ENCODE measurements around the gene CLNK.
"Not testable (repeated sequence)": the region's sequence is repeated elsewhere in the genome, so short reads cannot be mapped to it uniquely, and the experiment has no call there.

The CLNK gene

GRCh38 chr4:10656420-10656819 lies 28.1 kb downstream of the CLNK start:
- no peak for DNase-seq

- DNase-seq: no peak
These were observed 28.6 kb downstream of the CLNK start for GRCh38 chr4:10655968-10656367.

DNA sequence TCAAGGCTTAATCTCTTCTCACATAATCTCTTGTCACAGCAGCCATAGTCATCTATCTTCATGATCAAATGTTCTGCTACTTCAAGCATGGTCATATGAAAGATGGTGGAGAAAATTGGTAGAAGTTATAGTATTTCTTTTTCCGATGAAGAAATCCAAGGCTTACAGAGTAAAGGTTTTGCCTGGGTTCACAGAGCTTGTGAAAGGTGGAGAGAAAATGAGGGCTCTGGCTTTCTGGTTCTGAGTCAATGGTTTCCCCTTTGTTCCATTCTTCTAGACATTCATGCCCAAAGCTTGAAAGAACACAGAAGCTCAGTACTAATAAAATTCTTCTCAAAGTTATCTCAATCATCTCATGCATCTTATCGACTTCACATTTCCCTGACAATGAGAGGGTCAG lies 36.1 kb downstream of the CLNK start:
- DNase-seq: no peak

GRCh38 chr4:10647846-10648245 lies 36.7 kb downstream of the CLNK start:
- DNase-seq: no peak

DNA sequence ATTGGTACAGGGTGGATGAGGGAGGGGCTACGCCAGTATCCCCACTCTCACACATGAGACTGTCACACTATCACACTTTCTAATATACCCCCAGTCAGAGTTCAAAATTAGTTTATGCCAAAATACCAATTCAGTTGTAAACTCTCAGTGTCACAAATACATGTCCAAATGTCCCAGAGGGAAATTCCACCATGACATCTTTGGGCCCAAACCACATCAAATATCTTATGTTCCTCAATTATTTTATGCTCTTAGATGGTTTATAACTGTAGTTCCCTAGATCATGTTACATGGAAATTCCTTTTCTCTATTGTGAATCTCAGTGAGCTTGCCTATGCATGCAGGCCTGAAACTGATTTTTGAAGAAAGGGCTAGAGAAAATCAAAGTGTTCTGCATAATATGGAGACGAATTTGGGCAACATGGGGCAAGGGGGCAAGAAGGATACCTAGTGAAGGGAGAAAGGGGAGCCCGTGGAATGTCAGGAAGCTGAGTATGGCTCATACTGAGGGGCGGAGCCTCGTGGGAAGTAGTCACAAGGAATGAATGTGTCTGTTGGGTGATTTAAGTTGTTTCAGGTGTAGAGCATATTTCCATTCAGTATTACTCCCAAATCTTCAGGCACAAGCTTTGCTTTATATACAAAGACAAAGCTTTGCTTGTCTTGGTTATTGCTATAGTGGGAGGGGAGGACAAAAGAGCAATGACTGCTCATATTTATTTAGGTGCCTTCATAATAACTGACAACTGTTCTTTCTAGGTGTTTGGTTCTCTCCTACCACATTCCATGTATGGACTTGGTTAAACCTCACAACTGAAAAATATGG lies 40.8 kb downstream of the CLNK start:
- DNase-seq: no peak

DNA sequence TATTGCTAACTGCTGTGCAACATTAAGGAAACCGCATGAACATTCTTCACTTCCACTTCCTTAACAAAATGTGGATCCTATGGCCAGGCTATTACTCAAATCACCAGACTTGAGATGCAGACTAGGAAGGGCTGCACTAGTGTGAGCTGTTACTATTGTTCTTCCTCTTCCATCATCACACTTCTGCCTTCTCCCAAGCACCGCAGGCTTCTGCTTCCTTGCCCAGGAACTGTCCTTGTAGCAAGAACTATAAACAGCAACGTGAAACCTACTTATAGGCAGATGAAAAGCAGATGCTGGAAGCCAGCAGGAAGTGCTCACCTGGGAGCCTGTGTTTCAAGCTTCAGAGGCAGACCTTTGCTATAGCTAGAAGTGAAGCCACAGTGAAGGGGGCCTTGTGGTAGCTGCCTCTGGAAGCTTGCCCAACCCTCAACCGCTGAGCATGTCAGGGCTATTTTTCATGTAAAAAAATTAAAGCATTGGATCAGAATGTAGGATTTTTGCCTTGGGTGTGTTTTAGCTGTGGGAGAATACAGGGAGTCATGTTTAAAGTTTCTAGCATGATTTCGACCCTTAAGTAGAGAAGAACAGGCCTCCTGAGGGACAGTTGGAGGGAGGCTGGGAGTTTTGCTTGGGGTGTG lies 43.9 kb downstream of the CLNK start:
- peak; percentile 27 for DNase-seq

- DNase-seq: no peak
These were observed 44.9 kb downstream of the CLNK start for GRCh38 chr4:10639664-10640063.

GRCh38 chr4:10639100-10639499 lies 45.5 kb downstream of the CLNK start:
- DNase-seq: no peak

DNA sequence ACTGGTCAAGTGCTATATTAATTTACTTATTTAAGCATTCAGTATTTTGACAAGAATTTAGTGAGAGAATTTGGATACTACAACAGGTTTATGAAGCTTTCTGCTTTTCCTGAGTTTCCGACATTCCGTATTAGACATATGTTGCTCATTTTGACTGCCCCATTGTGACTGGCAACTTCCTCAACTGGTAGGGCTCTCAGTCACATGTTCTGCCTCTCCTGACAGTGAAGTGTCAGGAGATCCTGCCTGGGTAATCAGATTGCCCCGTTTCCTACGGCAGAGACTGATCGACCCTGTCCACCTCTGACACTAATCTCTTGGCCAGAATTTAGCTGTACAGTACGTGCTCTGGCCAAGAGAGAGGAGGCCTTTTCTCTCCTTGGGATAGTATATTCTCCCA lies 49.5 kb downstream of the CLNK start:
- DNase-seq: no peak

GRCh38 chr4:10629394-10629793 lies 55.2 kb downstream of the CLNK start:
- no peak for DNase-seq

- DNase-seq: no peak
These were observed 59.4 kb downstream of the CLNK start for GRCh38 chr4:10625131-10625530.

DNA sequence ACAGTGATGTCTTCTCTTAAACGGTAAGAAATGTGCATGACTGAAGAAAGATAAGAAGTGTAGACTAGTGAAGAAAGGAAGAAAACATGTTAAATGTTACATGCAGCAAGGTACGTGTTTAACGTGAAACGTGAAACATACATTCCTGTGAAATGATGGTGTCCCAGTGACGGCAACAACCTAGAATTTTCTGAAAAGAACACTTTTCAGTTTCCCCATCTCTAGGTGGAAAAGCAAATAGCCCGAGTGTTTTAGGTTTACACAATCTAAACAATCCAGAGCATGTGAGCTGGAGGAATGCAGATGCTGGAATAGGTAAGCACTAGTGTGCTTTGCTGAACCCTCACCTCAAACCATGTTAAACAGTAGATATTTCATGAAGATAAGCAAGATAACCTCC lies 60.7 kb downstream of the CLNK start:
- DNase-seq: no peak

DNA sequence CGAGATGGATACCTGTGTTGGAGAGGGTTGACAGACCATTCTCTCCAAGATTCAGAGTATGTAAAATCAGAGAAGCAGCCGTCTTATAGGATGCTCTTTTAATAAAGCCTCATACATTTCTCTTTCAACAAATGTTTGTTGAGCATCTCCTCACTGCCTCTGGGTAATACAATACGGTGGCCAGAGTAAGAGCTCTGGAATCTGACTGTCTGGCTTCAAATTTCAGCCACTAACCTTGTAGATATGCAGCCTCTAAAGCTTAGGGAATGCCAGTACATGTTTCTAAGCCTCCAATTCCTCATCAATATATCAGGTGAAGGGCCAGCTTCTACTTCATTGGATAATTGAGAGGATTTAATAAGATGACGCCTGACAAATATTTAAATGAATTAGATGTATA lies 61.3 kb downstream of the CLNK start:
- no peak for DNase-seq

- DNase-seq: peak; percentile 21
These were observed 61.8 kb downstream of the CLNK start for GRCh38 chr4:10622728-10623127.

DNA sequence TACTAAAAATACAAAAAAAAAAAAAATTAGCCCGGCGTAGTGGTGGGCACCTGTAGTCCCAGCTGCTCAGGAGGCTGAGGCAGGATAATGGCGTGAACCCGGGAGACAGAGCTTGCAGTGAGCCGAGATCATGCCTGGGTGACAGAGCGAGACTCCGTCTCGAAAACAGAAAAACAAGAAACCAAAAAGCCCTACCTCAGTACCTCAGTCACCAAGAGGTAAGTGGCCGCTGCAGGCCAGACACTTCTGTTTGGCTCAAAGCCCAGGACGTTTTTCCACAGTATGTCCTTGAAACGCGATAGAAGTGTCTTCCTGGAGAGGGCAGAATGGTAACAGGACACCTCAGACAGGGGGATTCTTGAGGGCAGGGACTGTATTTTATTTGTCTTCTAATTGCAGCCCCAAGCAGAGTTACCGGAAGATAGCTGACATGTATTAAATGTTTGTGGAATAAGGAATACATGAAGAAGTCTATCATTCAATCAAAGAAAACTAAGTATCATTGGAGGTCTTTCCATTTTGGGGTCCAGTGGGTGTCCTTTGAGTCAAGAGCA lies 63.6 kb downstream of the CLNK start:
- no peak for DNase-seq

- no peak for DNase-seq
These were observed 64.7 kb downstream of the CLNK start for GRCh38 chr4:10619855-10620254.

DNA sequence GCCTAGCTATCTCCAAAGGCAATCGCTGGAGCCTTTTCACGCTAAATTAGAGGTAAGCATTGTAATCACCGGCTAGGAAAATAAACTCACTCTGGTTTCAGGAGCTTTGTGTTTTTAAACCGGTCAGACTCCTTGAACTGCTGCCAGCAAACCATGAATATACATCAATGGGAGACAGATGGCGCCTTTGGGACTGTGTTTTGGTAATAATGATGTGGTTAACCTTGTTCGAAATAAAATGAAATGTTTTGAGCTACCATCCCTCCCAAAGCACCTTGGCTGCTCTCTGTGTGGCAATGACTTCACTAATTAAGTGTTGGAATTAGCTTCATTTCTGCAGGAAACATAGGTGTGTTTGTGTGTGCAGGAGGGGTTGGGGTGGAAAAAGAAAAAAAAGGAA lies 65.3 kb downstream of the CLNK start:
- DNase-seq: peak; percentile 36

GRCh38 chr4:10614926-10615325 lies 69.6 kb downstream of the CLNK start:
- DNase-seq: not testable (repeated sequence)

GRCh38 chr4:10613926-10614478 lies 70.6 kb downstream of the CLNK start:
- DNase-seq: no peak

- DNase-seq: no peak
These were observed 72.1 kb downstream of the CLNK start for GRCh38 chr4:10612476-10612875.

GRCh38 chr4:10611673-10612072 lies 72.9 kb downstream of the CLNK start:
- no peak for DNase-seq

DNA sequence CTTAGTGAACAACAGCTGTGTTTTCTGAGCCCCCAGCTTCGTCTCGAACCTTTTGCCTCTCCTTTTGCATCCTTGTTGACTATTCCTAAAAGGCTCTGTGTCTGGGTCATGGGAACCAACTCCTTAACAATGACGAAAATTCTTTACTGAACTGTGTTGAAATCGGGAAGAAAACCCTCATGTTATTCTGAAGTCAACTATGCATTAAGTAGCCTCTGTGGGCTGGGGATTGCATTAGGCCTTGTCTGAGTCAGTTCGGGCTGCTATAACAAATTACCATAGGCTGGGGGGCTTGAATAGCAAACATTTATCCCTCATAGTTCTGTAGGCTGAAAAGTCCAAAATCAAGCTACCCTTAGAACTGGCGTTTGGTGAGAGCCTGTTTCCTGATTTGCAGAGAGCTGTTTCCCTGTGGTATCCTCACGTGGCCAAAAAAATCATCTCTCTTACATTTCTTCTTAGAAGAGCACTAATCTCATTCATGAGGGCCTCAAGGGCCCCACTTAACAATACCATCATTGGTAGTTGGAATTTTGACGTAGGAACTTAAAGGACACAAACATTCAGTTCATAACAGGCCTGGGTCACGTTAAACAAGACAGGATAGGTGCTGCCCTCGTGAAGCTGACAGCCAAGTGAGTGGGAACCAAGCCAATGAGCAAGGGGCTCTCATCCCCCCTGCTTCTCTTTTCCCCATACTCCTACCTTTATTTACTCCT lies 75.9 kb downstream of the CLNK start:
- DNase-seq: no peak

GRCh38 chr4:10607206-10607605 lies 77.4 kb downstream of the CLNK start:
- no peak for DNase-seq

Measured in hematopoietic multipotent progenitor cell treated with erythropoietin and hydrocortisone succinate and interleukin-3 and kit ligand, for 6 days (in vitro differentiated cells).